GM19023 (cell line): Measurements from ENCODE around the gene ZNF652.
"Not testable (repeated sequence)": the region's sequence is repeated elsewhere in the genome, so short reads cannot be mapped to it uniquely, and the experiment has no call there.

Experiments
- ATAC-seq: cut with Tn5 transposase; IDR thresholded peaks from one replicate; pipeline ENCODE4 v1.9.1; 2021; ENCODE audit warnings: mild to moderate bottlenecking, moderate library complexity; ENCODE audit not compliant: unreplicated experiment

The ZNF652 gene

GRCh38 chr17:49361902-49362722, at the start of gene ZNF652:
Gene ZNF652 (minus strand): TSS chr17:49362250. CDS start chr17:49317725, 44,525 bp downstream.
- peak; percentile 57 for ATAC-seq

GRCh38 chr17:49409066-49409465, 47.0 kb upstream of the ZNF652 start:
- no peak for ATAC-seq

- no peak for ATAC-seq
Measured at GRCh38 chr17:49407981-49408501, 46.0 kb upstream of the ZNF652 start.

- ATAC-seq, result no peak
Measured at GRCh38 chr17:49407086-49407485, 45.0 kb upstream of the ZNF652 start.

GRCh38 chr17:49406421-49407061, 44.5 kb upstream of the ZNF652 start:
- ATAC-seq, result no peak

- ATAC-seq, result no peak
Measured at GRCh38 chr17:49404906-49405305, 42.9 kb upstream of the ZNF652 start.

GRCh38 chr17:49404361-49404760, 42.3 kb upstream of the ZNF652 start:
- no peak for ATAC-seq

- no peak for ATAC-seq
Measured at GRCh38 chr17:49403514-49404289, 41.7 kb upstream of the ZNF652 start.

GRCh38 chr17:49402706-49403105, 40.7 kb upstream of the ZNF652 start:
- no peak for ATAC-seq

- ATAC-seq, result no peak
Measured at GRCh38 chr17:49401971-49402611, 40.0 kb upstream of the ZNF652 start.

GRCh38 chr17:49399995-49400394, 37.9 kb upstream of the ZNF652 start:
- no peak for ATAC-seq

- no peak for ATAC-seq
Measured at GRCh38 chr17:49397586-49397985, 35.5 kb upstream of the ZNF652 start.

GRCh38 chr17:49393491-49394255, 31.6 kb upstream of the ZNF652 start:
- no peak for ATAC-seq

- no peak for ATAC-seq
Measured at GRCh38 chr17:49390548-49391324, 28.7 kb upstream of the ZNF652 start.

- ATAC-seq, result not testable (repeated sequence)
Measured at GRCh38 chr17:49389514-49390347, 27.7 kb upstream of the ZNF652 start.

- ATAC-seq, result no peak
Measured at GRCh38 chr17:49388692-49389513, 26.9 kb upstream of the ZNF652 start.

GRCh38 chr17:49388290-49388640, 26.2 kb upstream of the ZNF652 start:
- no peak for ATAC-seq
